IMR-90 (cell line): ENCODE data around the gene PATJ. TPM values are rescaled to one million over a fixed set of nuclear protein-coding genes. Genes with fewer than 3 reads are reported as not detected.
"Not testable (repeated sequence)": the region's sequence is repeated elsewhere in the genome, so short reads cannot be mapped to it uniquely, and the experiment has no call there.

Experiments used
- ATAC-seq: fragments of 200-7000 bp; cut with Tn5 transposase; 2 replicates; pipeline ENCODE4 v1.9.1; 2020; ENCODE audit warnings: low read depth, mild to moderate bottlenecking, moderate library complexity
- BruUV-seq: library from RNA; stranded (reverse); fragments of 400-500 nt; replicated peaks from 2 replicates; lab custom pipeline; 2021; lab: Mats Ljungman, UMichigan
- CTCF ChIA-PET: fragments of 300-600 bp; formaldehyde crosslinking; extraction: SDS; loops from one replicate; lab custom pipeline; 2021; ENCODE audit warnings: antibody characterized with exemption; lab: Yijun Ruan, JAX
- POLR2A ChIA-PET: fragments of 300-600 bp; sonication (Branson Sonifier 250); formaldehyde crosslinking; loops from one replicate; lab custom pipeline; 2022; ENCODE audit warnings: antibody characterized with exemption; ENCODE audit not compliant: unreplicated experiment; lab: Charles Lee
- DNase-seq: peaks from one replicate; pipeline ENCODE4 v3.0.0; 2013
- H2AFZ ChIP-seq: replicated peaks from 2 replicates; pipeline ENCODE3; 2013; ENCODE audit warnings: low read length, mild to moderate bottlenecking; ENCODE audit not compliant: poor library complexity
- H2AK5ac ChIP-seq: 2 replicates; pipeline ENCODE4 v1.6.1; 2013; ENCODE audit warnings: low read depth, low read length, inconsistent platforms
- H2AK9ac ChIP-seq: replicated peaks from 2 replicates; pipeline ENCODE3; 2013; ENCODE audit warnings: mild to moderate bottlenecking, low read depth, low read length, moderate library complexity; ENCODE audit not compliant: poor library complexity
- H2BK120ac ChIP-seq: 2 replicates; pipeline ENCODE4 v1.6.1; 2013; ENCODE audit warnings: low read depth, low read length, inconsistent platforms
- H2BK15ac ChIP-seq: 3 replicates; pipeline ENCODE4 v1.6.1; 2013; ENCODE audit warnings: low read depth, low read length, inconsistent platforms
- H2BK20ac ChIP-seq: 2 replicates; pipeline ENCODE4 v1.6.1; 2013; ENCODE audit warnings: low read depth, mild to moderate bottlenecking, inconsistent platforms, low read length, moderate library complexity
- H2BK5ac ChIP-seq: 2 replicates; pipeline ENCODE4 v1.6.1; 2013; ENCODE audit warnings: mild to moderate bottlenecking, low read depth, low read length, inconsistent platforms; ENCODE audit not compliant: poor library complexity, severe bottlenecking
- H3K14ac ChIP-seq: replicated peaks from 2 replicates; pipeline ENCODE4 v1.6.1; 2013; ENCODE audit warnings: low read depth, low read length, inconsistent platforms
- H3K18ac ChIP-seq: 2 replicates; pipeline ENCODE4 v1.6.1; 2013; ENCODE audit warnings: low read depth, low read length, control low read depth
- H3K23ac ChIP-seq: 2 replicates; pipeline ENCODE4 v1.6.1; 2013; ENCODE audit warnings: low read depth, low read length, inconsistent platforms
- H3K27ac ChIP-seq: 2 replicates; pipeline ENCODE4 v1.5.1; 2013; ENCODE audit warnings: mild to moderate bottlenecking, control low read depth, low read length; ENCODE audit not compliant: insufficient read depth
- H3K27me3 ChIP-seq: 2 replicates; pipeline ENCODE4 v1.6.1; 2013; ENCODE audit warnings: low read length; ENCODE audit not compliant: control insufficient read depth, insufficient read depth
- H3K36me3 ChIP-seq: 2 replicates; pipeline ENCODE4 v1.6.1; 2013; ENCODE audit warnings: low read length, mixed read lengths; ENCODE audit not compliant: control insufficient read depth, insufficient read depth
- H3K4ac ChIP-seq: 2 replicates; pipeline ENCODE4 v1.6.1; 2013; ENCODE audit warnings: low read depth, low read length, inconsistent platforms
- H3K4me1 ChIP-seq: 2 replicates; pipeline ENCODE4 v1.6.1; 2013; ENCODE audit warnings: low read length, mixed read lengths; ENCODE audit not compliant: control insufficient read depth, insufficient read depth
- H3K4me2 ChIP-seq: 2 replicates; pipeline ENCODE4 v1.6.1; 2013; ENCODE audit warnings: low read depth, mild to moderate bottlenecking, control low read depth, low read length, moderate library complexity
- H3K4me3 ChIP-seq: 2 replicates; pipeline ENCODE4 v1.5.1; 2013; ENCODE audit warnings: low read depth, mild to moderate bottlenecking, control low read depth, low read length, moderate library complexity; ENCODE audit not compliant: insufficient read depth
- H3K56ac ChIP-seq: 2 replicates; pipeline ENCODE4 v1.6.1; 2013; ENCODE audit warnings: low read length, inconsistent platforms; ENCODE audit not compliant: insufficient read depth; ENCODE audit errors: extremely low read depth
- H3K79me1 ChIP-seq, 2 experiments: 2 replicates each; pipeline ENCODE4 v1.6.1; 2013; ENCODE audit warnings: low read length in 2 of 2, inconsistent platforms in 1 of 2, low read depth in 1 of 2
- H3K9ac ChIP-seq: 2 replicates; pipeline ENCODE4 v1.6.1; 2013; ENCODE audit warnings: low read depth, low read length, control low read depth
- H3K9me1 ChIP-seq: 2 replicates; pipeline ENCODE4 v1.6.1; 2013; ENCODE audit warnings: low read length, inconsistent platforms; ENCODE audit not compliant: insufficient read depth
- H3K9me3 ChIP-seq: 2 replicates; pipeline ENCODE4 v1.6.1; 2013; ENCODE audit warnings: low read length; ENCODE audit not compliant: control insufficient read depth, insufficient read depth
- H4K20me1 ChIP-seq: 2 replicates; pipeline ENCODE4 v1.6.1; 2013; ENCODE audit warnings: low read length, inconsistent platforms; ENCODE audit not compliant: insufficient read depth
- H4K5ac ChIP-seq: 2 replicates; pipeline ENCODE4 v1.6.1; 2013; ENCODE audit warnings: mild to moderate bottlenecking, low read depth, low read length, control low read depth
- H4K8ac ChIP-seq, 2 experiments: 2 replicates each; pipeline ENCODE4 v1.6.1; 2013; ENCODE audit warnings: low read depth in 2 of 2, low read length in 2 of 2, control low read depth in 1 of 2, inconsistent platforms in 1 of 2
- H4K91ac ChIP-seq: 2 replicates; pipeline ENCODE4 v1.6.1; 2013; ENCODE audit warnings: low read depth, low read length, inconsistent platforms; ENCODE audit not compliant: insufficient read depth
- WGBS, 2 experiments: methylation state at CpG; one replicate each; pipeline versions ENCODE4 v1.1.5 to v1.1.7; 2013; ENCODE audit warnings: missing lambda C conversion rate in 2 of 2; ENCODE audit not compliant: insufficient read length in 1 of 2; ENCODE audit errors: extremely low coverage in 2 of 2; 5-methylcytosine and 5-hydroxymethylcytosine counted together
- dilution Hi-C: fragments of 300-500 bp; cut with HindIII; formaldehyde crosslinking; loops from one replicate; pipeline ENCODE4 v1.14.3; 2018; ENCODE audit warnings: low sequenced_read_pairs; ENCODE audit not compliant: unreplicated experiment
- in situ Hi-C: fragments of 300-500 bp; cut with MboI; formaldehyde crosslinking; loops from 3 replicates; pipeline ENCODE4 v1.14.3; 2019; ENCODE audit warnings: low sequenced_read_pairs, inconsistent platforms, mixed read lengths
- intact Hi-C: fragments of 100-400 bp; cut with micrococcal nuclease; formaldehyde crosslinking; loops from 2 replicates; pipeline ENCODE4 v1.10.0; 2022
- polyA plus RNA-seq, 3 experiments: library from polyadenylated mRNA; depleted of rRNA; stranded (reverse); fragments of >200 nt; gene quantifications; 2 replicates each; pipeline ENCODE4 v1.2.3, GENCODE V29; 2012; ENCODE audit warnings: low replicate concordance in 1 of 3
- total RNA-seq: library from RNA; depleted of rRNA; stranded (reverse); fragments of >200 nt; gene quantifications from 2 replicates; pipeline ENCODE4 v1.2.3, GENCODE V29; 2012

PATJ gene
- total and polyA plus RNA-seq, 2 of the 4 experiments (the other 2 are of a cell fraction), result 2.0 to 3.4 TPM

- H3K79me1 ChIP-seq, H2AK9ac ChIP-seq, H3K4me3 ChIP-seq, H3K9me3 ChIP-seq, H4K5ac ChIP-seq, H2BK20ac ChIP-seq, H4K20me1 ChIP-seq, H3K56ac ChIP-seq, DNase-seq, H3K4ac ChIP-seq, H3K23ac ChIP-seq, H3K9me1 ChIP-seq, intact Hi-C loops, dilution Hi-C loops, ATAC-seq, BruUV-seq, H2BK5ac ChIP-seq, H3K4me2 ChIP-seq, H3K18ac ChIP-seq, H3K9ac ChIP-seq, H3K27me3 ChIP-seq, H3K4me1 ChIP-seq, H2BK15ac ChIP-seq, H2AK5ac ChIP-seq, H3K36me3 ChIP-seq, H2BK120ac ChIP-seq, H4K8ac ChIP-seq, H3K27ac ChIP-seq, H3K14ac ChIP-seq, H4K91ac ChIP-seq, POLR2A ChIA-PET, H2AFZ ChIP-seq: not testable (repeated sequence)
- CTCF ChIA-PET, result interaction anchor here (0.7 to 0.9 kb wide), 2 partner anchors 9 to 16 kb away, joined by 3 to 7 read pairs; no protein-coding TSS in a partner anchor
- WGBS, 2 experiments, result no CpG with 5 or more reads among the region's 6 CpGs
- in situ Hi-C loops, result loop anchor here (25.0 kb wide), 1 partner anchor 552 kb away; no protein-coding TSS in a partner anchor
Measured at GRCh38 chr1:62185233-62185632, 443.0 kb downstream of the PATJ start.
